GOT3 (cell line): ENCODE measurements around the gene IL10RA.
"Not testable (repeated sequence)": the region's sequence is repeated elsewhere in the genome, so short reads cannot be mapped to it uniquely, and the experiment has no call there.

ENCODE experiments used
- DNase-seq: peaks from one replicate; lab custom pipeline; 2025; ENCODE audit warnings: mixed read lengths; lab: John Stamatoyannopoulos, UW

IL10RA gene

DNA sequence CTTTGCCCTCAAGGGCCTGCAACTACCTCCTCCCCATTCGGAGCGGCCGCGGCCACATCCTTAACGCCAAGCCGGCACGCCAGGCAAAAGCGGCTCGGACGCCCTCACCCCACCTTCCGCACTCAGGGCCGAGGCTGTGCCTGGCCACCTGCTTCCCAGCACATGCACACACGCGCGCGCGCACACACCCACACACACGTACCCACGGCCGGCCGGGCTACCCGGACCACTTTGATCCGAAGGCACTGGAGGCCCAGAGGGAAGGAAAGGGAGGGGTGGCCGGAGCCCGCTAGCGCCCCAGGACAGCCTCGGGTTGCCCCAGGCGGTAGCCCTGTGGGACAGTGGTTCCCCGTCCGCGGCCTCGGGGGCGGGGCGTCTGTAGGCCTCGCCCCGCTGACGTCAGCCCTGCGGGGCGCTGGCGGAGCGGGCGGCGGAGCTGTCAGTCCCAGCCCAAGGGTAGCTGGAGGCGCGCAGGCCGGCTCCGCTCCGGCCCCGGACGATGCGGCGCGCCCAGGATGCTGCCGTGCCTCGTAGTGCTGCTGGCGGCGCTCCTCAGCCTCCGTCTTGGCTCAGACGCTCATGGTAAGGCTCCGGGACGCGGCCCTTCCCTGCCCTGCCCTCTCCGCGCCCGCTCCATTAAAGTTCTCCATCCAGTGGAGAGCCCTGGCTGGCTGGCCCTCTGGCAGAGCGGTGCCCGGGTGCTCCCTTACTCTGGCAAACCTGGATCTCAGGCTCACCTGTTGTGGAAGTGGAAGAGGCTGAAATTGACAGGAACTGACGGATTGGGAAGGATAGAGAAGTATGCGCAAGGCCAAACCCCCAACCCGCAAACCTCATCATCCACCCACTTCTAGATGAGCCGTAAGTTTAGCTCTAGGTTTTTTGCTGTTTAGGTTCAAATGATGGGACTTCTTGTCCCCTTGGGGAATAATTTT, at the start of gene IL10RA:
Gene IL10RA, plus strand, starts transcription at position 442 of the 935 bp plus-strand sequence. Its CDS starts 74 bp downstream, at position 516.
- DNase-seq, result no peak

DNA sequence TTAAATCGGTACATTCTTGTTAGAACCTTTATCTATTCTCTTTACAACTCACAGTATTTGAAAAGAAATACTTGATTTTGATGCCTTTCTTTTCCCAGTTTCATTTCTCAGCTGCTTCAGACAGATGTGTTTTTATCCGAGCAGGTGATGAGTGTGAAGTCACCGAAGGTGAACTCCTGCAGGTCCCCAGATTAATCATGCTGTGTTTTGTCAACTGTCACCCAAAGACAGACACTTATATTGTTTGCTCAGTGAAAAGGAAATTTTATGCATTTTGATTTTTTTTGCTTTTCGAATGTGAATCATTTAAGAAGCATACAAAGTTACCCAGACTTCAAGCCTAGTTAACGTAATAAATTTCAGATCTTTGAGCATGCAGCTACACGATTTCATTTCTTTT, 49.2 kb upstream of the IL10RA start:
- no peak for DNase-seq

DNA sequence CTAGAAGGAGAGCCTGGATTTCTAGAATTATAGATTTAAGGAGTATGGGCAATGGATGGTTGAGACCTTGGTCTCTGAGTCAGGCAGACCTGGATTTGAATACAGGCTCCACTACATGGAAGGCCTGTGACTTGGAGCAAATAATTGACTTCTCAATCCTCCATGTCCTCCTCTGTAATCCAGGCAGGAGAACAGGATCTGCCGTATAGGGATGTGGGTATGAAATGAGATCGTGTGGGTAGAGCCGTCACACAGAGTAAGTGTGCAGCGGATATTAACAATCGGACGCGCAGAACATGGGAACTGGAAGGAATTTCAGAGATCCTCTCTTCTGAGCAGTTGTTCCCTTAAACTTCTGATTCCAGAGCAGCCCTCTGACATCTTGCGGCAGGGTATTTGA, 45.5 kb upstream of the IL10RA start:
- DNase-seq, result no peak

DNA sequence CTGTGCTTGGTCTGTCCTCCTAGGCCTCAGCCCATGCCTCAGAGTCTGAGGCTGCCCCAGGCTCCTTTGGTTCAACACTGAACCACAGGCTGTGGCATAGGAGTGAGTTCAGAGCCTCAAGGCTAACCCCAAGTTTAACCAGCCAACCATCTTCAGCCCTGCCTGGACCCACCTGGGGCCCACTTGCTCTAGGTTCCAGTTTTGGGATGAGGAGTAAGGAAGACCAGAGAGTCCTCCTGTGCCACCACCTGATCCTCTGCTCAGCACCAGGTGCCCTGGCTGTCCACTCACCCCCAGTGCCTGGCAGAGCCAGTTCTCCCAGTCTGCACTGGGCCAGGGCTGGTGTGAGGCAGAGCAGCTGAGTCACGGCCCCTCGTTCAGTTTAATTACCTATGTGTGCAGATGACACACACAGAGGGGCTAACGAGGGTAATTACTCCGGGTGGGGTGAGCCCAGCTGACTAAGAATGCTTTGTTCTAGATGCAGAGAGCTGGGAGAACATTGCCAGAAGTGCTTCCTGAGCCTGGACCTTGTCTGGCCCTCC, 45.0 kb upstream of the IL10RA start:
- no peak for DNase-seq

DNA sequence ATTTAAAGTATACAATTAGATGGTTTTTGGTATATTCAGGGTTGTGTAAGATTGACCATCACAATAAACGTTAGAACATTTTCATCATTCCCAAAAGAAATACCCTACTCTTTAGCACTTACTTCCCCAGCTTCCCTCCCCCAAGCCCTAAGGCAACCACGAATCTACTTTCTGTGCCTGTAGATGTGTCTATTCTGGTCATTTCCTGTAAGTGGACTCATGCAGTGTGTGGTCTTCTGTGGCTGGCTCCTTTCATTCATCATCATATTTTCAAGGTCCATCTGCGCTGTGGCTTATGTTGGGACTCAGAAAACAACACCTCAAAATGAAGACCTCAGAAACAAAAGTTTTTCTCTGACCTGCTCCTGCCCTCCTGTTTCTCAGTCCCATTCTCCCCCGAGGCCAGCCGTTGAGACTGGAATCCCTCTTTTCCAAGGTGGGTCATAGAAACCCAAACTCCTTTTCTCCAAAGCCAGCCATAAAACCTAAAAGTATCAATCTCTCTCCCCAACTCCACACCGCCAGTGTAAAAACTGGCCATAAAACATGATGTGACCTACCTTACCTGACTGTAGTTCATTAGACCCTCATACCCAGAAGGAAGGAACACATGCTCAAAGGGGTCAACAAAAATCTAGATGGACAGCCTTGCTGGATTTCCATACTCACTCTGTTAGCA, 44.1 kb upstream of the IL10RA start:
- no peak for DNase-seq

DNA sequence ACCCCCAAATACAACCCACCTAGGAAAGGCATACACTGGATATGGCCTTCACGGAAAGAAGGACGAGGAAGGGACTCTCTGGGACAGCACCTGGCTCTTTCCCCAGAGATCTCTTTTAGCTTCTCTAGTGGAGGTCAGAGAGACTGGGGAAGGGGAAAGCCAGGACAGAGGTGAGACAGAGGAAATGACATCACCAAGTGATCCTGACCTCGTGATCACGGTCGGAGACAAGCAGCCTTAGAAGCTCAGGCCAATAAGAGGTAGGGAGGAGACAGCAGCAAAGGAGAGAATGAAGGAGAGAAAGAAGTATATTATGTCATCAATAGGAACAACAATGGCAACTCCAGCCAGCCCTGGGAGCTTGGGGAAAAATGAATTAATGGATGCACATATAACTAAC, 41.6 kb upstream of the IL10RA start:
- no peak for DNase-seq

DNA sequence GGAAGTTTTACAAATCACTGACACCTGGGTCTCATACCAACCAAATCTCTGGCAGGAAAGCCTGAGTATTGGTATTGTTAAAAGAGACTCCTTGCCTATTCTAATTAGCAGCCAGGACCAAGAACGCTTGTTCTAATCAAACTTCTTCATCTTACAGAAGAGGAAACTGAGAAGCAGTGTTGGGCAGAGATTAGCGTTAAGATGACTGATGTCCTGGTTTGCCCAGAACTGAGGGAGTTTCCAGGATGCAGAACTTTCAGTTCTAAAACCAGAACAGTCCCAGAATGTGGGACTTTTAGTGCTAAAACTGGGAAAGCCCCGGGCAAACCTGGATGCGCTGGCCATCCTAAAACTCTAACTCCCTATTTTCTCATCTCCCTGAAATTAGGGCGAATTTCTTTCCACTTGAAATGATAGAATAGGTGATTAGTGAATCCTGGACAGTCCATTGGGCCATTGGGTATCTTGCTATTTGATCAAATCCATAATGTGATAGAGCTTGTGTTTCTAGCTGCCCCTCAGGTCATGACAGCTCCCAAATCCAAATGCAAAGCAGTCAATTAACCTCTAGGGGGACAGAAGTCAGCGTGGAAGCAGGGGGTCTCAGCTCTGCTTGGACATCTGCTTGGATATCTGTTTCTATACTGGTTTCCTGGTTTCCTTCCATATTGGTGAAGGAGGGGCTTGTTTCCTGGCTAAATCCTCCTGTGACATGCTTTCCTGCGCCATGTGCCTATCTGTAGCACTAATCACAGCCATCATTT, 41.0 kb upstream of the IL10RA start:
- DNase-seq, result no peak

DNA sequence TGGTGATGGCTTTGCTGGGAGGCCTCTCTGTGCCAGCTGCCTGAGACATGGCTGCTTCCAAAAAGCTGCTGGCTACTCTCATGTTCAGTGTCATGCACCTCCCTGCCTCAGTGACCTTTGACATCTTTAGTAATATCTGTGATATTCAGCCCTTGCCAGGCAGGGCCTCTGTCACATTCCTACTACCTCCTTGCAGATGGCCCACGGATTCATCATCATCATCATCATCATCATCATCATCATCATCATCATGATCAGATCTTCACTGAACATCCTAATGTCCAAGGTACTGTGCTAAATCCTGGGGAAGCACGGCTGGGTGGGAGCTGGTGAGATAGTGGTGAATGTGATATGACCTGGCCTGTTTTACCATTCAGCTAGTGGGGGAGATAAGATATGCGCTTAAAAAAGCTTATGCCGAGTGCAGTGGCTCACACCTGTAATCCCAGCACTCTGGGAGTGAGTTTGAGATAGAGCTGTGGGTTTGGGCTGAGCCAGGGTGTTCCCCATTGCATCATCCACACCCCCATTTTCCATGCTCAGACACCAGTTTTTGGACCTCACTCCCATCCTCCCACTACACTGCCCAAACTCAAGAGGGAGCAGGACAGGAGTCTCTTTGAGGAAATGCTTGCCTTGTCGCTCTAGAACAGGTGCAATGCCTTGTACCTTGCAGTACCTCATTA, 39.9 kb upstream of the IL10RA start:
- no peak for DNase-seq

DNA sequence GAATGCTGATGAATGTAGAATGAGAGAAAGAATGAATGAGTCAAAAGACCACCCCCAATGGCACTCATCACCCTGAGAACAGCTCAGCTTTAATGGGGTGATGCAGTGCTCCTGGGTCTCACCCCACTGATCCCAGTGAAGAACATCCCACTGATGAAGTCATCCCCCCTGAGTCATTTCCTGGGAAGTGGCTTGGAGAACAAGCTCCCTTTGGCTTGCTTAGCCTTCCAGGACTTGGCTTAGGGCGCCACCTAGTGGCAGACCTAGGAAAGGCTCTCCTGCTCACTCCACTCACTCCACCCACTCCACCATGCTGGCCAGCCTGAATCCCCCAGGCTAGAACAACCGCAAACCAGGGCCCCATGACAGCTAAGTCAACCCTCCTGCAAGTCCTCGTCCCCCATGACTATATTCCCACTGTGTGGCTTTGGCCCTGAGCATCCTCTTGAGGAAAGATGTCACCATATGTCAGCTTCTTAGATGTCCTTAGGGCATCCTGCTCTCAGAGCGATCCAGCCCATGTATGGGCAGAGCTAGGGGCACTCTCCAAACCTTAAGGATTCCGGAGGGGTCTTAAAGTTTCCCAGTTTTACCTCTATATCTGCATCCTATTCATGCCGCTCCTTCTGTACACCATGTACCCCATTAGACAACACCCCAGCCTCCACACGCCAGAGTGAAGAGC, 39.2 kb upstream of the IL10RA start:
- DNase-seq, result peak; percentile 10

DNA sequence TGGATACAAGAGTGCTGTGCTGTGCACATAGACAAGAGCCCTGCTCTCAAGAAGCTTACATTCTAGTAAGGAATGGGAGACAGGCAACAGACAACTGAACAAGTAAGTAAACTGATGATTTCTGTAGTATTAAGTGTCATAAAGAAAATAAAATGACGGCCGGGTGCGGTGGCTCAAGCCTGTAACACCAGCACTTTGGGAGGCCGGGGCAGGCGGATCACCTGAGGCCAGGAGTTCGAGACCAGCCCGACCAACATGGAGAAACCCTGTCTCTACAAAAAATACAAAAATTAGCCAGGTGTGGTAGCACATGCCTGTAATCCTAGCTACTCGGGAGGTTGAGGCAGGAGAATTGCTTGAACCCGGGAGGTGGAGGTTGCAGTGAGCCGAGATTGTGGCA, 38.4 kb upstream of the IL10RA start:
- DNase-seq, result not testable (repeated sequence)

DNA sequence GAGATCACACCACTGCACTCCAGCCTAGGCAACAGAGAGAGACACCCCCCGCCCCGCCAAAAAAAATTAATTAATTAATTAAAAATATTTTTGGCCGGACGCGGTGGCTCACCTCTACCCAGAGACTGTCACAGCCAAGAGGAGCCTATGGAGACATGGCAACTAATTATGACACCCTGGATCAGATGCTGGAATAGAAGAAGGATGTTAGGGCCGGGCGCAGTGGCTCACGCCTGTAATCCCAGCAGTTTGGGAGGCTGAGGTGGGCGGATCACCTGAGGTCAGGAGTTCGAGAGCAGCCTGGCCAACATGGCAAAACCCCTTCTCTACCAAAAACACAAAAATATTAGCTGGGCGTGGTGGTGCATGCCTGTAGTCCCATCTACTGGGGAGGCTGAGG, 37.7 kb upstream of the IL10RA start:
- DNase-seq, result not testable (repeated sequence)

DNA sequence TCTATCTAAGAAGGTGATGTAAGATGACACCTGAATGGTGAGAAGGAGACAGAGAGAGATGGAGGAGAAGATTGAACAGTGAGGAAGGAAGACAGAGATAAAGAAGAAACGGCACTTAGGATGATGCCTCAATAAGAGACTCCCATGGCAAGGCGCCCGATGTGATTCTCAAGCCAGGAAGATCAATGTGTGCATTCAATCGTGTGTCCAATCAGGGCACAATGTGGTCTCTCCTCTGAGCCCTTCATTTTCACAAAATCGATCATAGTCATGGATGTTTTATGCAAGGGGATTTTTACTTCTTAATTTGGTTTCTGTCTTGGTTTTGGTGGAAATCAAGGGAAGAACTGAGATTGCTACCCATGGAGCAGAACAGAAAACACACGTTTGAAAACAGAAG, 37.1 kb upstream of the IL10RA start:
- DNase-seq, result no peak

DNA sequence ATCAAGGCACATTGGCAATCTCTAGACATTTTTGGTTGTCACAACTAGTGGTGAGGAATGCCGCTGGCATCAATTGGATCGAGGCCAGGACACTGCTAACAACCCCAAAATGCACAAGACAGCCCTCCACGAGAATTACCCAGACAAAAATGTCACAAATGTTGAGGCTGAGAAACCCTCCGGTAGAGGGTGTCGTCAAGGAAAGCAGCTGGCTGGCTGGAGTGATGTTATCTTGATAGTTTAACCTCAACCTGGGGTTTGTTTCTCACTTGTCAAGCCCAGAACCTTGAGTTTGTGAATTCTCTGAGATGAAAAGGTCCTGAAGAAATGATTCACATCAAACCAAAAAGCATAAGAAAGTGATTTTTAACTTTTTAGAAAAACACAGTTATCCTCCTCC, 35.9 kb upstream of the IL10RA start:
- DNase-seq, result no peak

DNA sequence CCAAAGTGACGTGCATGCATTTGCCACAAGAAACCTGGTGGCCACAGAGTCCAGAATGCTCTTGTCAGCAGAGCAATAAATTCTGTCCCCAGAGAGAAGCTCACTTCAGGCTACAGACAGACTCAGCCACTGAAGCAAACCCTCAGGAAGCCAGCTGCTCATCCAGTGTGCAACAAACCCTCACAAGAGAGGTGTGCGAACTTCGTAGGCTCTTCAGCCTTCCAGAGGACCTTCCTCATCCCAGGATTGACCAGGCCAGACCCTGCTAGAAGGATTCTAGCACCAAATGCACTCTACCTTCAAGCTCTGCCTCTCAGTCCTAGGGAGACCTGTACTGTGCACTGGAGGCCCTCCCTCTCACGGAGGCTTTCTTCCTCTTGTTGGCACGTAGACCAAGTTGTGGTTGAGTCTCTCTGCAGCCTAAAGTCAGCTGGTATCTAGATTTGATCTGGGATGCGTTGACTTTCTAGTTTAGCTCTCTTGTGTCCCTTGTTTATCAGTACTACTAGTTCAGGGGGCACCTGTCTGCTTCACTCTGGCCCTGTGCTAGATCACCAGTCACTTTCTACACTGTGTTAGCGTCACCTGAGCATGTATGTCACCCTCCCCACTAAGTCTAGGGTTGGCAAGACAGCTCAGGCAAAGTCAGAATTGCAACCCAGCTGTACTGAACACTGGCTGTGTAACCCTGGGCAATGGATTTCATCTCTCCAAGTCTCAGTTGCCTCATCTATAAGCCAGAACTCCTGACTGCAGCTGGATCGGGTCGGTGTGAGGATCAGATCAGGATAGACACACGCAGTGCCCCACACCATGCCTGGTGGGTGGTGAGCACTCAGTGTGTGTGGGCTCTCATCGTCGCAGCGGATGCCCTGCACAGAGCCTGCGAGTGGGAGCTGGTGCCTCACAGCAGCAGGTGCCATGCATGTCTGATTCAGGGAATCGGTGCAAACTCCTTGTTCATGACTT, 34.9 kb upstream of the IL10RA start:
- DNase-seq, result no peak

DNA sequence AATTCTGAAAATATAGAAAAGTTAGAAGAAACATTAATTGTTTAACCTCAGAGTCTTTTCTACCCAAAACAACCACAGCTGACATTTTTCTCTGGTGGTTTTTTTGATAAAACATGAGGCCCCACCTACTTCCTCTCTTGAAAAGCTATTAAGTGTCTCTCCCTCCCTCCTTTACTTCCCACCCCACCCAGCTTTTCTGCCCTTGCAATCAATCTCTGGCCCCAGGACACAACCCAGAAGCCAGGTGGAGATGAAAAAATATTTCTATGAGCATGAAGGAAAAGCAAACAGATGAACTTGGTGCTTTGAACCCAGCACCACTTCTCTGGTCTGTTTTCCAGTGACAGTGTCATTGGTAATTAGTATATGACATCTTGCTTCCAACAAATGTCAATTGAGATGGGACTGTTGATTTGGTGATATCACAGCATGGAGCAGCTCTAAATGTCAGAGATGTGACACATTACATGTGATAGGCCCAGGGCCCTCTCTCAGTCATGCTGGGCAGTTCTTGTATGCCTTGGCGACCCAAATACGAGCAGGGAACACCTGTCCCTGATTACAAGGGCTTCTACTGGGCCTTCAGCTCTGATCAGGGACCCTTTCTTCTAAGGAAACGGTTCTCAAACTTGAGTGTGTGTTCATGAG, 33.0 kb upstream of the IL10RA start:
- DNase-seq, result no peak

DNA sequence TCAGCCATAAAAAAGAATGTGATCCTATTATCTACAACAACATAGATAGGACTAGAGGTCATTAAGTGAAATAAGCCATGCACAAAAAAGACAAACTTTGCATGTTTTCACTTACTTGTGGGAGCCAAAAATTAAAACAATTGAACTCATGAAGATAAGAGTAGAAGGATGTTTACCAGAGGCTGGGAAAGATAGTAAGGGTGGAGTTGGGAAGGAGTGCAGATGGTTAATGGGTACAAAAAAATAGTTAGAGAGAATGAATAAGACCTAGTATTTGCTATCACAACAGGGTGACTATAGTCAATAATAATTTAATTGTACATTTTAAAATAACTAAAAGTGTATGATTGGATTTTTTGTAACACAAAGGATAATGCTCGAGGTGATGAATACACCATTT, 27.2 kb upstream of the IL10RA start:
- DNase-seq, result no peak

DNA sequence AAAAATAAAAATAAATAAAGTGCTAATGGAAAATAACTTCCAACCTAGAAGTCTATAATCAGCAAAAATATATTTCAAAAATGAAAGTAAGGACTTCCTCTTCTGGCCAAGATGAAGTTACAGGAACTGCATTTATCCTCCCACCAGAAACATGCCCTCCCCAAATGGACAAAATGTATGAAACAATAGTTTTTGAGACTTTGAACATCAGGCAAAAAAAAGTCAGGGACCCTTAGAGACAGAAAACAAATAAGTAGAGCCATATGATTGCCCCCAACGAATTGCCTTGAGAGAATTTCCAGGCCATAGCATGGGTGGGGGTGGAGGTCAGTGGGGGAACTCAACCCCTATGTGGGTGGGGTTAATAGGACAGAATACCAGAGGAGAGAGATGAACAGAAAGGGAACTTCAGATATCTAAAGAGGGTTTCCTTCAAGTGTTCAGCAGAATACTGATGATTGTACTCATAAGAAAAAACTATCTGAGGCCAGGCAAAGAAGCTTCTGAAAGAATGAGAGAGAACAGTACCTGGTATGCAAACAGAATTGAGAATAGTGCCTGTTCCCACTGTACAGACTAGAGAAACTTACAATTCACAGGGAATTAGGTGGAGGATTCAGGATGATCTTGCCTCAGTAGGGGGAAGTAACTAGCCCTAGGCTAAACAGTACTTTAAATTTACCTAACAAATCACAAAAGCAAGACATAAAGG, 26.6 kb upstream of the IL10RA start:
- no peak for DNase-seq

DNA sequence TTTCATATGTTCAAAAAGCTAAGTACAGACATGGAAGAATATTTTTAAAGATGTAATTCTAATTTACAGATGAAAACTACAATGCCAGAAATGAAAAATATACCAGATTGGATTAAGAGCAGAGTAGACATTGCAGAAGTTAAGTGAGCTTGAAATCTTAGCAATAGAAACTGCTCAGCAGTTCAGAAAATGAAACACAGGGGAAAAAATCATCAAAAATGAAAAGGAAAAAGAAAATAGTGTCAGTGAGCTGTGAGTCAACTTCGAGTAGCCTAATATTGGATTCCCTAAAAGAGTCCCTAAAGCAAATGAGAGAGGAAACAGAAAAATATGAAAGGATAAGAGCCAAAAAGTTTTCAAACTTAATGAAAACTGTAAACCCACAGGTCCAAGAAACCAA, 25.8 kb upstream of the IL10RA start:
- no peak for DNase-seq

DNA sequence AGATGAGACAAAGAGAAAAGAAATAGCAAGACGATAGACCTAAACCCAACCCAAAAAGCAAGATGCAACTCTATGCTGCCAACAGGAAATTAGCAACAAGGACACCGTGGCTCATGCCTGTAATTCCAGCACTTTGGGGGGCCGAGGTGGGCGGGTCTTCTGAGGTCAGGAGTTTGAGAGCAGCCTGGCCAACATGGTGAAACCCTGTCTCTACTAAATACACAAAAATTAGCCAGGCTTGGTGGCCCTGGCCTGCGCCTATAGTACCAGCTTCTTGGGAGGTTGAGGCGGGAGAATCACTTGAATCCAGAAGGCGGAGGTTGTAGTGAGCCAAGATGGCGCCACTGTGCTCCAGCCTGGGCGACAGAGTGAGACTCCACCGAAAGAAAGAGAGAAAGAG, 24.3 kb upstream of the IL10RA start:
- DNase-seq, result no peak
